Panc1 (cell line): ENCODE results near the gene CTSG. TPM values are rescaled to one million over a fixed set of nuclear protein-coding genes. Genes with fewer than 3 reads are reported as not detected.
"Not testable (repeated sequence)": the region's sequence is repeated elsewhere in the genome, so short reads cannot be mapped to it uniquely, and the experiment has no call there.

ENCODE experiments used
- ATAC-seq: fragments of 200-7000 bp; cut with Tn5 transposase; 2 replicates; pipeline ENCODE4 v1.9.1; 2020; ENCODE audit warnings: mild to moderate bottlenecking, moderate library complexity
- BruUV-seq: library from RNA; stranded (reverse); fragments of 400-500 nt; replicated peaks from 2 replicates; lab custom pipeline; 2021; lab: Mats Ljungman, UMichigan
- CTCF ChIA-PET: fragments of 300-600 bp; sonication (Branson Sonifier 250); formaldehyde crosslinking; loops from one replicate; lab custom pipeline; 2022; ENCODE audit warnings: antibody characterized with exemption; lab: Charles Lee
- POLR2A ChIA-PET: fragments of 300-600 bp; sonication (Branson Sonifier 250); formaldehyde crosslinking; loops from one replicate; lab custom pipeline; 2022; ENCODE audit warnings: antibody characterized with exemption; lab: Charles Lee
- DNase-seq: peaks from one replicate; pipeline ENCODE4 v3.0.0-alpha.2; 2010; ENCODE audit warnings: low read depth, low spot score
- H3K27ac ChIP-seq: 2 replicates; pipeline ENCODE4 v1.5.1; 2011; ENCODE audit warnings: mild to moderate bottlenecking, low read length, inconsistent platforms
- H3K27me3 ChIP-seq: fragments of 200-500 bp; sonication (Bioruptor generic); 2 replicates; pipeline ENCODE4 v1.6.0; 2014; ENCODE audit warnings: low read length, inconsistent platforms; ENCODE audit not compliant: control insufficient read depth, insufficient read depth
- H3K36me3 ChIP-seq: fragments of 200-500 bp; sonication (Bioruptor generic); 2 replicates; pipeline ENCODE4 v1.5.1; 2014; ENCODE audit warnings: inconsistent platforms, mild to moderate bottlenecking, low read length, moderate library complexity; ENCODE audit not compliant: control insufficient read depth, insufficient read depth
- H3K4me1 ChIP-seq: 2 replicates; pipeline ENCODE4 v1.5.1; 2011; ENCODE audit warnings: inconsistent platforms, mild to moderate bottlenecking, low read length, moderate library complexity; ENCODE audit not compliant: control insufficient read depth, insufficient read depth
- H3K4me3 ChIP-seq, 2 experiments: 2 replicates each; pipeline ENCODE4 v1.5.1; 2011 to 2012; ENCODE audit warnings: low read depth in 2 of 2, low read length in 2 of 2, mild to moderate bottlenecking in 2 of 2, inconsistent platforms in 1 of 2, moderate library complexity in 1 of 2
- H3K9me3 ChIP-seq: fragments of 200-500 bp; sonication (Bioruptor generic); 2 replicates; pipeline ENCODE4 v1.5.1; 2014; ENCODE audit warnings: low read depth, mild to moderate bottlenecking, inconsistent platforms, low read length, moderate library complexity; ENCODE audit not compliant: control insufficient read depth, insufficient read depth
- in situ Hi-C: cut with HindIII; loops from 2 replicates; pipeline ENCODE4 v1.10.0; 2016; ENCODE audit warnings: low sequenced_read_pairs, low pct_unique_long_range_greater_than_20kb
- intact Hi-C: fragments of 100-400 bp; cut with micrococcal nuclease; formaldehyde crosslinking; loops from one replicate; pipeline ENCODE4 v1.10.0; 2022; ENCODE audit not compliant: unreplicated experiment
- total RNA-seq: library from RNA; stranded (reverse); gene quantifications from one replicate; pipeline ENCODE4 v1.2.1, GENCODE V29; 2021; ENCODE audit not compliant: unreplicated experiment

Gene CTSG
- total RNA-seq, 1 experiment from 2014 or later = not detected

DNA sequence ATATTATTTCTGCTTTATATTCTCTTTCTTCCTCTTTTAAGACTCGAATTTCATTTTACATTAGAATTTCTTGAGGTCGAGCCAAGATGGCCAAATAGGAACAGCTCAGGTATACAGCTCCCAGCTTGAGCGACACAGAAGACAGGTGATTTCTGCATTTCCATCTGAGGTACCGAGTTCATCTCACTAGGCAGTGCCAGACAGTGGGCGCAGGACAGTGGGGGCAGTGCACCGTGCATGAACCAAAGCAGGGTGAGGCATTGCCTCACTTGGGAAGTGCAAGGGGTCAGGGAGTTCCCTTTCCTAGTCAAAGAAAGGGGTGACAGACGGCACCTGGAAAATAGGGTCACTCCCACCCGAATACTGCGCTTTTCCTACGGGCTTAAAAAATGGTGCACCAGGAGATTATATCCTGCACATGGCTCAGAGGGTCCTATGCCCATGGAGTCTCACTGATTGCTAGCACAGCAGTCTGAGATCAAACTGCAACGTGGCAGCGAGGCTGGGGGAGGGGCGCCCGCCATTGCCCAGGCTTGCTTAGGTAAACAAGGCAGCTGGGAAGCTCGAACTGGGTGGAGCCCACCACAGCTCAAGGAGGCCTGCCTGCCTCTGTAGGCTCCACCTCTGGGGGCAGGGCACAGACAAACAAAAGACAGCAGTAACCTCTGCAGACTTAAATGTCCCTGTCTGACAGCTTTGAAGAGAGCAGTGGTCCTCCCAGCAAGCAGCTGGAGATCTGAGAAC lies 50.0 kb downstream of the CTSG start:
- H3K4me3 ChIP-seq, CTCF ChIA-PET, BruUV-seq, ATAC-seq, POLR2A ChIA-PET, in situ Hi-C loops, H3K4me1 ChIP-seq, H3K27me3 ChIP-seq, intact Hi-C loops, DNase-seq, H3K36me3 ChIP-seq, H3K9me3 ChIP-seq, H3K27ac ChIP-seq: not testable (repeated sequence)

Other genes with a start within 250 kb of the CTSG start
- 0.21 TPM for gene ADCY4, start 241.2 kb downstream of the CTSG start, total RNA-seq
- gene RIPK3, start 236.3 kb downstream of the CTSG start, total RNA-seq = not detected
- 0.36 TPM for gene NFATC4, start 208.1 kb downstream of the CTSG start, total RNA-seq
- gene NYNRIN, start 177.2 kb downstream of the CTSG start, total RNA-seq = 0.31 TPM
- 1.0 TPM for gene CBLN3, start 146.6 kb downstream of the CTSG start, total RNA-seq
- gene KHNYN, start 146.3 kb downstream of the CTSG start, total RNA-seq = 37.6 TPM
- gene SDR39U1, start 133.5 kb downstream of the CTSG start, total RNA-seq = 54.2 TPM
- gene CMA1, start 68.0 kb downstream of the CTSG start, total RNA-seq = not detected
- gene GZMH, start 33.4 kb upstream of the CTSG start, total RNA-seq = not detected
- gene GZMB, start 57.9 kb upstream of the CTSG start, total RNA-seq = 1.2 TPM